ENCODE data around the gene NCAPD3. TPM values are rescaled to one million over a fixed set of nuclear protein-coding genes. Genes with fewer than 3 reads are reported as not detected.

Gene NCAPD3
- total and polyA plus RNA-seq, 2 of the 13 experiments (the other 11 are each of a cell fraction or from before 2014, with no cell fraction given), result 20.7 to 25.6 TPM

GRCh38 chr11:134223836-134224709 is at the start of gene NCAPD3, which contains the start of gene VPS26B (continued):
- no peak for TF ChIP-seq RNF219 (CRISPR knock-in tag; IDR thresholded peaks at IDR 0.05)
- TF ChIP-seq ZFP41 (CRISPR knock-in tag; IDR thresholded peaks at IDR 0.05; ENCODE audit: borderline replicate concordance), result no peak
- TF ChIP-seq POGK (CRISPR knock-in tag; conservative IDR thresholded peaks at IDR 0.05), result peak; percentile 80; the same call in 1 of the 2 replicates
- TF ChIP-seq REL (CRISPR knock-in tag; conservative IDR thresholded peaks at IDR 0.05), result peak; percentile 94
- TF ChIP-seq DRAP1 (CRISPR knock-in tag; IDR thresholded peaks at IDR 0.05), result peak; percentile 46
- 0 out of 2 replicates have a peak, but pooled peaks have one; percentile 13 for TF ChIP-seq DNMT1 (CRISPR knock-in tag; IDR thresholded peaks at IDR 0.05)
- peak; percentile 30; the same call in 1 of the 2 replicates for TF ChIP-seq ZNF616 (CRISPR knock-in tag; IDR thresholded peaks at IDR 0.05; ENCODE audit: low read depth)
- peak; percentile 66 for TF ChIP-seq ZGPAT (CRISPR knock-in tag; IDR thresholded peaks at IDR 0.05)
- TF ChIP-seq ZNF232 (CRISPR knock-in tag; IDR thresholded peaks at IDR 0.05; ENCODE audit: borderline replicate concordance), result no peak
- peak; percentile 93 for TF ChIP-seq CSRNP1 (CRISPR knock-in tag; IDR thresholded peaks at IDR 0.05)
- TF ChIP-seq DNMT3B (CRISPR knock-in tag; conservative IDR thresholded peaks at IDR 0.05), result peak; percentile 35; the same call in 1 of the 2 replicates
- TF ChIP-seq ZNF780A (CRISPR knock-in tag; IDR thresholded peaks at IDR 0.05), result peak; percentile 75; the same call in 1 of the 2 replicates
- peak; percentile 53; the same call in 1 of the 2 replicates for TF ChIP-seq ZNF614 (CRISPR knock-in tag; IDR thresholded peaks at IDR 0.05; ENCODE audit: borderline replicate concordance)
- TF ChIP-seq PHF8 (CRISPR knock-in tag; IDR thresholded peaks at IDR 0.05), result peak; percentile 95
- TF ChIP-seq E2F2 (CRISPR knock-in tag; IDR thresholded peaks at IDR 0.05; ENCODE audit: borderline replicate concordance), result peak; percentile 81; the same call in 1 of the 2 replicates
- peak; percentile 71; the same call in 1 of the 2 replicates for TF ChIP-seq CREBL2 (CRISPR knock-in tag; IDR thresholded peaks at IDR 0.05; ENCODE audit: borderline replicate concordance)
- no peak; the same call in 1 of the 2 replicates for TF ChIP-seq NFKBIZ (CRISPR knock-in tag; IDR thresholded peaks at IDR 0.05)
- no peak for TF ChIP-seq SIX4 (CRISPR knock-in tag; IDR thresholded peaks at IDR 0.05)
